HUES6 (cell line): Measurements from ENCODE around the gene C1QL3.
A peak's percentile ranks its signal among the peaks of the same experiment; 100 is the strongest.

Experiments used
- H3K27ac ChIP-seq: 2 replicates; pipeline ENCODE4 v1.7.0; 2013; ENCODE audit warnings: low read depth, mild to moderate bottlenecking, low read length, inconsistent platforms
- H3K27me3 ChIP-seq: 2 replicates; pipeline ENCODE4 v1.6.1; 2013; ENCODE audit warnings: low read length; ENCODE audit not compliant: control insufficient read depth, insufficient read depth
- H3K36me3 ChIP-seq: 2 replicates; pipeline ENCODE4 v1.6.1; 2013; ENCODE audit warnings: low read length; ENCODE audit not compliant: control insufficient read depth, insufficient read depth
- H3K4me1 ChIP-seq: 2 replicates; pipeline ENCODE4 v1.6.1; 2013; ENCODE audit warnings: low read length; ENCODE audit not compliant: control insufficient read depth, insufficient read depth
- H3K4me3 ChIP-seq: 2 replicates; pipeline ENCODE4 v1.5.1; 2013; ENCODE audit warnings: low read depth, low read length
- H3K9ac ChIP-seq: one replicate; pipeline ENCODE4 v1.6.1; 2013; ENCODE audit warnings: mild to moderate bottlenecking, low read length
- H3K9me3 ChIP-seq: 2 replicates; pipeline ENCODE4 v1.6.1; 2013; ENCODE audit warnings: low read depth, low read length; ENCODE audit not compliant: control insufficient read depth, insufficient read depth

The C1QL3 gene

GRCh38 chr10:16529853-16530252 is 8.2 kb upstream of the C1QL3 start:
- H3K9me3 ChIP-seq = no peaks in the 10 kb centered on the region
- H3K9ac ChIP-seq = no peak overlapping the region
- H3K27me3 ChIP-seq = peaks cover 6% of the 10 kb centered on the region; the same call in 1 of the 2 replicates
- H3K36me3 ChIP-seq = no peaks in the 10 kb centered on the region
- no peak overlapping the region for H3K27ac ChIP-seq
- H3K4me1 ChIP-seq = peaks cover 4% of the 10 kb centered on the region; the same call in 1 of the 2 replicates
- H3K4me3 ChIP-seq = no peak overlapping the region

- H3K9ac ChIP-seq = no peak overlapping the region
- no peaks in the 10 kb centered on the region for H3K9me3 ChIP-seq
- H3K4me1 ChIP-seq = peaks cover 4% of the 10 kb centered on the region; the same call in 1 of the 2 replicates
Measured at GRCh38 chr10:16527452-16527851, 5.8 kb upstream of the C1QL3 start.

GRCh38 chr10:16520900-16521299 is 779 bp downstream of the C1QL3 start:
- no peak overlapping the region for H3K9ac ChIP-seq
- H3K4me1 ChIP-seq = peaks cover 4% of the 10 kb centered on the region; the same call in 1 of the 2 replicates
- peak overlapping the region; percentile 63 for H3K4me3 ChIP-seq
- no peak overlapping the region for H3K27ac ChIP-seq
- peaks cover 66% of the 10 kb centered on the region for H3K27me3 ChIP-seq
- no peaks in the 10 kb centered on the region for H3K36me3 ChIP-seq
- no peaks in the 10 kb centered on the region for H3K9me3 ChIP-seq

More at GRCh38 chr10:16527452-16527851, 5.8 kb upstream of the C1QL3 start:
- peaks cover 30% of the 10 kb centered on the region for H3K27me3 ChIP-seq
- H3K4me3 ChIP-seq = no peak overlapping the region
- no peak overlapping the region for H3K27ac ChIP-seq
- no peaks in the 10 kb centered on the region for H3K36me3 ChIP-seq

DNA sequence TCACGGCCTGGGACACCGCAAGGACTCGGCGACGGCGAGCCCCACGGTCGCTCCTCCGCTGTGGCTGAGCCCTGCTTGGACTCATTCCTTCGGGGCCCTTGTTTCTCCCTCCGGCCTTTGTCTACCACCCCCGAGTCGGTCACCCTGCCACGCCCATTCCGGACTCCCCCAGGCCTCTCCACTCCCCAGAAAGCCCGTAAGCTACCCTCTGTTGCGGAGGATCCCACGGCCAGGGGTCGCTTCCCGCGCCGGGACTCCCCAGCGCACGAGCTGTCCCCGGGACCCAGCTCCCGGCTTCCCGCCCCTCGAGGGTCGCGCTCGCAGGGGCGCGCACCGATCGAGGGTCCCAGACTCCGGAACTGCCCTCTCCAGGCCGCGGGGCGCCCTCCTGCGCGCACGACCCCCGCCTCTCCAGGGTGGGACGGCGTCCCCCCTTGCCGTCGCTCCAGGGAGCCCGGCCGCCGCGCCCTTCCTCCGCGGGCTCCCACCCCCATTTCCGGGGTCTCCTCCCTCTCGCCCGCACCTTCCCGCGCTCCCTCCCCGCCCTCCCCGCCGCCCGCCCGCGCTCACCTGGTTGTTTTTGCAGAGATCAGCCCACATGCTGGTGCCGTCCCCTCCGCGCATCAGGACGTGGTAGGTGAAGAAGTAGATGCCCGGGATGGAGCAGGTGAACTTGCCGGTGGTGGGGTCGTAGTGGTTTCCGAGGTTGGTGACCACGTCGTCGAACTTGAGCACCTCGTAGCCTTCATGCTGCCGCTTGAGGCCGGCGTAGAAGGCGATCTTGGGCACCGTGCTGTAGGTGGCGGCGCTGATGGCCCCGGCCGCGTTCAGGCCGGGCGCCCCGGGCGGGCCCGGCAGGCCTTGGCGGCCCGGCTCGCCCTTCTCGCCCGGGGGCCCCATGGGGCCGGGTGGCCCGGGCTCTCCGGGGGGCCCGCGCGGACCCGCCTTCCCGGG is 1.5 kb downstream of the C1QL3 start:
- peaks cover 4% of the 10 kb centered on the region; the same call in 1 of the 2 replicates for H3K4me1 ChIP-seq
- peak overlapping the region; percentile 17 for H3K9ac ChIP-seq
- peaks cover 66% of the 10 kb centered on the region for H3K27me3 ChIP-seq
- no peaks in the 10 kb centered on the region for H3K36me3 ChIP-seq
- no peak overlapping the region for H3K27ac ChIP-seq
- H3K9me3 ChIP-seq = no peaks in the 10 kb centered on the region
- H3K4me3 ChIP-seq = peak overlapping the region; percentile 63

- Histone ChIP-seq H3K36me3 (no peaks in the 10 kb centered on the region), H3K4me3 (peak overlapping the region; percentile 63), H3K4me1 (peaks cover 4% of the 10 kb centered on the region; the same call in 1 of the 2 replicates), H3K9ac (peak overlapping the region; percentile 17), H3K27ac (no peak overlapping the region), H3K9me3 (no peaks in the 10 kb centered on the region), H3K27me3 (peaks cover 61% of the 10 kb centered on the region)
Measured at GRCh38 chr10:16519250-16519907, 2.3 kb downstream of the C1QL3 start.

- Histone ChIP-seq H3K27me3 (peaks cover 56% of the 10 kb centered on the region), H3K9me3 (no peaks in the 10 kb centered on the region), H3K9ac (no peak overlapping the region), H3K36me3 (no peaks in the 10 kb centered on the region), H3K27ac (no peak overlapping the region), H3K4me1 (peaks cover 4% of the 10 kb centered on the region; the same call in 1 of the 2 replicates), H3K4me3 (no peak overlapping the region)
Measured at GRCh38 chr10:16518822-16519221, 2.9 kb downstream of the C1QL3 start.

DNA sequence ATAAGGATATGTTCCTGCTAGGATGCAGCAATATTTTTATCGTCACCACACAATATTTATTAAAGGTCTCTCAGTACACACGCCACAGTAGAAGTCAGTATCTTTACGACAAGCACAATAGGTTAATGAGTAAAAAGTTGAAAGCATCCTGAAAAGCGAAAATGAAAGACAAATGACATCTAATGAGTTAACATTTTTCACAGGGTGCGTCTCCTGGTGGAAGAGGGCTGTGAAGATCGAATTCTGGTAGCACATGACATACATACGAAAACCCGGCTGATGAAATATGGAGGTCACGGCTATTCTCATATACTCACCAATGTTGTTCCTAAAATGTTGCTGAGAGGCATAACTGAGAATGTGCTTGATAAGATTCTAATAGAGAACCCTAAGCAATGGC is 10.8 kb downstream of the C1QL3 start:
- Histone ChIP-seq H3K9me3 (no peaks in the 10 kb centered on the region), H3K4me1 (no peaks in the 10 kb centered on the region), H3K27me3 (no peaks in the 10 kb centered on the region), H3K27ac (no peak overlapping the region), H3K36me3 (no peaks in the 10 kb centered on the region), H3K4me3 (no peak overlapping the region), H3K9ac (no peak overlapping the region)

DNA sequence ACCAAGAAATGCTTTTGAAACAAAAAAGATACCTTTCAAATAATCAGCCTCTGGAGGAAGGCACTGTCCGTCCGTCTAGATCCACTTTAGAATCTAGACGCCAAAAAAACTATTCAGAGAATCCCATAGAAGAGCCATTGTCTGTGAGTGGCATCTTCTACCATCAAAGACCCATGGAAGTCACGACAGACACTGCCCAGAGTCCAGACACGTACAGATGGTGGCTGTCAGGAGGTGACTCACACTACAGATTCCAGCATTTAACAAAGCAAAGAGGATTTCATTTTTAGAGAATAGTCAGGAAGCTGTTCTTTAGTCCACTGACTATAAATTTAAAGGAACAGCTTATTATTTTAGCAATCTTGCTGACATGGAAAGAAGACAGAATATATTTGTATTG is 11.7 kb downstream of the C1QL3 start:
- H3K27ac ChIP-seq = no peak overlapping the region
- H3K27me3 ChIP-seq = no peaks in the 10 kb centered on the region
- no peaks in the 10 kb centered on the region for H3K9me3 ChIP-seq
- H3K36me3 ChIP-seq = no peaks in the 10 kb centered on the region
- no peaks in the 10 kb centered on the region for H3K4me1 ChIP-seq
- H3K4me3 ChIP-seq = no peak overlapping the region
- H3K9ac ChIP-seq = no peak overlapping the region

DNA sequence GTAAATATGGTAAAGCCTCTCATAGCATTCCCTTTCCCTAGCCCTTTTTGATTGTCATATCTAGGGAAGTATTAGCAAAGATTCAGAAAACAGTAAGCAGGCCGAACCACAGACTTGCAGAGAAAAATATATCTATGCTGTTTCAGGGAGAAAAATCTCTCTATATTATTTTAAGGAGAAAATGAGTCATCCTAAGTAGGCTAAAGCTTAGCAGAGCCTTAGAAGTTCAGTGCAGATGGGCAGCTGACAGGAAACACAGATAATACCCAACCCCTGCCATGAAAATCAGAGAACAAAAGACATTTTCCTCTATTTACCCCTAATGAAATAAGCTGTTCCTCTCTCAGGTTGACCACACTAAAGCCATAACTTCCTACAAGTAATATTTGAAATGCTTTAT is 16.5 kb downstream of the C1QL3 start:
- H3K9me3 ChIP-seq = no peaks in the 10 kb centered on the region
- no peaks in the 10 kb centered on the region for H3K27me3 ChIP-seq
- no peaks in the 10 kb centered on the region for H3K4me1 ChIP-seq
- H3K9ac ChIP-seq = no peak overlapping the region
- H3K36me3 ChIP-seq = no peaks in the 10 kb centered on the region
- no peak overlapping the region for H3K4me3 ChIP-seq
- no peak overlapping the region for H3K27ac ChIP-seq

- no peaks in the 10 kb centered on the region for H3K4me1 ChIP-seq
- H3K4me3 ChIP-seq = no peak overlapping the region
- H3K27ac ChIP-seq = no peak overlapping the region
- H3K36me3 ChIP-seq = no peaks in the 10 kb centered on the region
- H3K9ac ChIP-seq = no peak overlapping the region
- no peaks in the 10 kb centered on the region for H3K27me3 ChIP-seq
- H3K9me3 ChIP-seq = no peaks in the 10 kb centered on the region
Measured at GRCh38 chr10:16497911-16498310, 23.8 kb downstream of the C1QL3 start.
